Measurements from ENCODE around the gene CAPZB. TPM values are rescaled to one million over a fixed set of nuclear protein-coding genes. Genes with fewer than 3 reads are reported as not detected.

Gene CAPZB
- total RNA-seq, 1 experiment from 2014 or later, result 43.7 TPM

DNA sequence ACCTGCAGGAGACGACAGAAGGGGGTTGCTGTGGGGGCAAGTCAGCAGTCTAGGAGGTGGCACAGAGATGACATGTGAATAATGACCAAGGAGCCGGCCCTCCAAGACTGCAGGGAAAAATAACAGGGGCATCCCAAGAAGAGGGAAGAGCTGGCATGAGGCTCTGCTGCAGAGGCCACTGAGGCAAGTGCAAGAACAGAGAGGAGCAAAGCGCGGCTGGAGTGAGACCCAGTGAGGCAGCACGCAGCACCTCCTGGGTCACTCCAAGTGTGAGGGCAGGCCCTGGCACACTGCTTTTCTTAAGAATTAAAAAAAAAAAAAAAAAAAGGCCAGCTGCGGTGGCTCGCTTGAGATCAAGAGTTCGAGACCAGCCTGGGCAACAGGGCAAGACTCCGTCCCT lies 93.1 kb downstream of the CAPZB start:
- DNase-seq (ENCODE audit: extremely low read depth, low read depth), result no peak

DNA sequence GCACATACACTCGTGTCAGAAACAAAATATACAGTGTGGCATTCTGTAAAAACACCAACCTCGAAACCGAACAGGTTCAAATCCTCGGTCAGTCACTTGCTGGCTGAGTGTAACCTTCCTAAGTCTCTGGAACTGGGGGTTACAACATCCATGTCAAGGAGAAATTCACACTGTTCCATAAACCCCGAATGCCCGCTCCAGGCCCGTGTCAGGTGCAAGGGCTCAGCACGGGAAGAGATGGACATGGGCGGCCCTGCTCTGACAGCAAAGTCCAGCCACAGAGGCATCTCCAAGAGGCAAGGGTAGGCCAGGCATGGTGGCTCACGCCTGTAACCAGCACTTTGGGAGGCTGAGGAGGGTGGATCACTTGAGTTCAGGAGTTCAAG lies 93.8 kb downstream of the CAPZB start:
- DNase-seq (ENCODE audit: extremely low read depth, low read depth), result no peak

DNA sequence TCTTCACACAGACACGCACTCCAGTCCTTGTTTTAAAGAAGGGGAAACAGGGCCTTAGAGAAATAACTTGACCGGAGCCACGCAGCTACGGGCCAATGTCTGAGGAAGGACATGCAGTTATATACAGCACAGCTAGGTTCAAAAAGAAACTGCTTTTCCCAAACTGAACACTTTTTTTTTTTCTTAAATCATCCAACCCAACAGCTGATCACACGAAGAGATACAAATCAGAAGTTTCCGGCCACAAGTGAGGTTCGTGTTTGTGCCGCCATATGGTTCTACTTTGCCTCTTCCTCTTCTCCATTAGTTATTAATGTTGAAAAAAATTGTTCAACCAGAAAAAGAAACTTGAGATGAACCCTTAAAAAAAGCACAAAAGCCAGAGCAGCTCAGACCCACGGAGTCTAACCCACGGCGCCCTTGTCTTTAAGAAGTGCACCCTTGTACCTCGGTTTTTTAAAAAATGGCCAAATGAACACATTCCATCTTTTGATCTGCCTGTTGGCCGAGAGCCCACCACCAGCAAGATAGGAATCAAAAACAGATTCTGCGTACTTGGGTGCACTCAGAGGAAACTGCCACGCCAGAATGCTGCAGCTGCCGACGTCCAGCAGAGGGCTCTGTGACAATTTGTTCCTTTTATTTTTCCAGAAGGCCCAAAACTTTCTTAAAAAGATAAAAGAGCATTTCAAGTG lies 94.3 kb downstream of the CAPZB start:
- peak; percentile 3 for DNase-seq (ENCODE audit: extremely low read depth, low read depth)

DNA sequence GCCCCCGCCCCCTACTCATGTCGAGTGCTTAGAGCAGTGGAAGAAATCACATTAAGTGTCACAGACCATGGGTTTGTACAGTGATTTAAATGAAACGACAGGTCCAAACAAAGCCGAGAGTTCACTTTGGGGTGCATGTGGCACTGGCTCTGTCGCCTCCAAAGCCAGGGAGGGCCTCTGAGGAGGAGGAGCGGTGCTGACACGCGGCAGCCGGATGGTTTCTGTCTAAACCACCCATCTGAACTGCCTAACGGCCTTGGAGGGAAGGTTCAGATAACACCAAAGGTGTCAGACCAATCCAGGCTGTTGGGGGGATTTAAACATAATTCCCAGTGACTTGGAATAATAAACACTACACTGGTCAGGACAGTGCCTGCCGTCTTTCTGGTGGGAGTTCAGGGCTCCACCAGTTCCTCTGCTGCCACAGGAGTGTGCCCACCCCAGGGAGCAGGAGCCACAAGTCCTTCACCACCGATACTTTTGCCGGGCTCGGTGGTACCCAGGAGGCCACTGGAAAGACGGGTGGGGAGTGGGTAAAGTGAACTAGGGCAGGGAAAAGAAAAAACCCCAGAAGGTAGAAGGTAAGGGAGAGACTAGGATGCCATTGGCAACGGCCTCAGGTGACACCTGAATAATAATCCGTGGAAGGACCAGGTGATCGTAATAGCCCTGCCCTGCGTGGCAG lies 95.0 kb downstream of the CAPZB start:
- DNase-seq (ENCODE audit: extremely low read depth, low read depth), result no peak

DNA sequence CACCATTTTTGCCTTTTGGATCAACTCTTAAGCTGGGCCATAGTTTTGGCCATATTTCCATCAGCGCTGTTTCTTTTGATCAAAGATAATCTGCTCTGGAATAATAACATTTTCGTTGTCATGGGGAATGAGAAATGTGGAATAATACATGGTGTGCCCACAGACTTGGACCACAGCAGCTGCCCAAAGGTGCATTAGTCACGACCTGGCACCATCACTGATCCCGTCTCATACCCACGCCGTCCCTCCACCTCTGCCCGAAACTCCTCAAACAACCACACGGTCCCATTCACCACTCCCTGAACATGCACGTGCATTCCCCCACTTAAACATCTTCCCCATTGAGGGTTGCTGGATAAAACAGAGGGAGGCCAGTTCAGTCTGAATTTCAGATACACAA lies 96.4 kb downstream of the CAPZB start:
- no peak for DNase-seq (ENCODE audit: extremely low read depth, low read depth)

DNA sequence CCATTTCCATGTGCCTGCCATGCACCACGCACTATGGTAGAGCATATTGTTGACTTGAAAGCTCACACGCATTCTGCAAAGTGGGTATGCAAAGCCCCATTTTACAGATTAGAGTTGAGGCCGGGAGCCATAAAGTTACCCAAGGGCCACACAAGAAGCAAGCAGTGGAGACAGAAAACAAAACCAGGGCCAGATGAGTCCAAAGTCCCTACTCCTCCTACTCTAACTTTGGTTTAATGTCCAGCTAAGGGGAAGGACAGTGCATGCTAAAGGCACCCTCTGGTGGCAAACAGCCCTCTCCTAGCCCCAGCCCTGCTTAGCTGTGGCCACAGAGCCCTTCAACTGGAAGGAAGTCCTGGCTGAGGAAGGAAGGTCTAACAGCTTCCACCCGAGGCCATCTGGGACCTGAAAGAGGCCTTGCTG lies 98.3 kb downstream of the CAPZB start:
- no peak for DNase-seq (ENCODE audit: extremely low read depth, low read depth)

DNA sequence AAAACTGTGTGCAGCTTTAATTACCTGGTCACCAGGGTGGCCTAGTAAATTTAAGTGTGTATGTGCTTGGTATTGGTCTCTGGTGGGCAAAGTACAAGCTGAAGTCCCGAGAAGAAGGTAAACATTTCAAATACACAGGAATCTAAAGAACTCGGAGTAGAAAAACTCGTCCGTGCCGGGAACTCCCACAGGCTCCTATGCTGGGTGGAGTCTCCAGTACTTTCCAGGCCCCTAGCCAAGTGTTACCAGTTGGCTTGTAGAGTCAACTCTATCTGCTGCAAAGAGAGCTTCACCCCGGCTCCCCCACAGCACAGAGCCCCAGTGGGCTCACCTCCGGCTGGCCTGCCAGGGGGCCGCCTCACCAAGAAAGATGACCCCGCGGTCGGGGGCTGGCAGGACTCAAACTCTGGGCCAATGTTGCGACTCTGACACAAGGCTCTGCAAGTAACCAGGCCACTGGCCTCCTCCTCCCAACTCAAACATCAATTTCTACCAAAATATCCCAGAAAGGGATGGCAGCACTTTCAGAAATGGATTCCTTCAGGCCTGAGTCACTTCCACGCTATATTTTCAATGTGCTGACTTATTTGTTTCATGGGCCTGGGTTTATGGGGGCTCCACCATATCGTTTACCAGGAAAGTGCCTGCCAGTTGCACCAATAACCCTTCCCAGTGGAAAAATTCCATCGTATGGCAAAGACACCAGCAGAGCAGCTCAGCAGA lies 99.3 kb downstream of the CAPZB start:
- no peak for DNase-seq (ENCODE audit: extremely low read depth, low read depth)

DNA sequence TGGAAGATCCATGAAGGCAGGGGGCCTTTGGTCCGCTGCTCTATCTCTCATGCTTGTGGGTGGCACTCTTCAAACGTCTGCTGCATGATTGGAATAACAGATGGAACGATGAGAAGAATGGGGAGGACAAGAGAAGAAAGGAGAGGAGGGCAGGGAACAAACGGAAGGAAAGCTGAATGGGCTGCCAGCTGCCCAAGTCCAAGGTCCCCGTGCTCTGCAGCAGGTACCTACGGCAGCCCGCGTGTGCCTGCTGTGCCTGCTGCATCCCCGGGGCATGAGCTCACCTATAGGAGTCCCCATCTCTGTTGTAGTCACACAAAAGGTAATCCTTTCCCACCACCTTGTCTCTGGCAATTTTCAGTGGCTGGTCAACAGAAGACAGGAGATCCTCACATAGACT lies 100.1 kb downstream of the CAPZB start:
- DNase-seq (ENCODE audit: extremely low read depth, low read depth), result no peak

DNA sequence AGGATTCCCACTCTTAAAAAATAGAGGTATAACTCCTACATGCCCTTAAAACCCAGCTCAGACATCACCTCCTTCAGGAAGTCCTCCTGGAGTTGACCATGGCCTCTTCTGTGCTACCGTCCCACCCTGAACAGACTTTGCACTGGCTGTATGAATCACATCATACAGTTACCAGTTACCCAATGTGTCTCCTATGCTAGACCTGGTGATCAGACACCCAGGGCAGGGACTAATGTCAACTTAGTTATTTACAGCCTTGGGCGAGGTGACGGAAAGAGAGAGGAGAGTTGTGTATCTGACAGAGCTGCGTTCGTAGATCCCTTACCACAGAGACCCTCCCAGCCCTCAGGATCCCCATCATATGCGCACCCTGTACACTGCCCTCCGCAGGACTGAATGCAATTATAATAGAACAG lies 100.6 kb downstream of the CAPZB start:
- DNase-seq (ENCODE audit: extremely low read depth, low read depth), result no peak

DNA sequence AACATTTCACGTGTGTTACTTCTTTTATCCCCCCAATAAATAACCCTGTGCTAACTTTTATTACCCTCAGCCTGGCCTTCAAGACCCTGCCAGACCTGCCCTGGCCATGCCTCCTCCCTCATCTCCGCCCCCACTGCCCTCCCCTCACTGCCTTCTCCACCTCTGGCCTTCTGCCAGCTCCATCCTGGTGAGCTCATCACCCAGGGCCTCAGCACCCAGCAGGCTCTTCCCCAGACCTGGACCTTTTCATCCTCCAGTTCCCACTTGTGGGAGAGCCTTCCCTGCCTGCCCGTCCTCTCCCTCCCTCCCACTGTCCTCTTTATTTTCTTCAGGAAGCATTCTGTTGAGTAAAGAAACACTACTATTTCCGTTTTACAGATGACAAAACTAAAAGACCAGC lies 101.2 kb downstream of the CAPZB start:
- no peak for DNase-seq (ENCODE audit: extremely low read depth, low read depth)

DNA sequence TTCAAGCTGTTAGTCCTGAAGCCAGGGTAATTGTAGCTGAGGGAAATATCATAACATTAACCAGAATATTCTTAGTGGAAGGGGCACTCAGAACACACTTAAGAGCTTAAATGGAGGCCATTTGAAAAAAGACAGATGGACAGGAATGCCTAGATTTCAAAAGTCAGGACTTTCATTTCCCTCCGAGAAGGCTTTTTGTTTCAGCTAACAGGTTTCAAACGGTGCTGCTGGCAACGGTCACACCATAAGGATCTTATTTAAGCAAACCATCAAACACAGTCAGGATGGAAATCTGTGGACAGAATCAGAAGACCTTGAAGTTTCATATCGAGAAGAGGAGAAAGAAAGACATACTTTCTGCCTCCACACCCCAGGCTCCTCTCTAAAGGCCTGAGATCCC lies 103.1 kb downstream of the CAPZB start:
- no peak for DNase-seq (ENCODE audit: extremely low read depth, low read depth)

DNA sequence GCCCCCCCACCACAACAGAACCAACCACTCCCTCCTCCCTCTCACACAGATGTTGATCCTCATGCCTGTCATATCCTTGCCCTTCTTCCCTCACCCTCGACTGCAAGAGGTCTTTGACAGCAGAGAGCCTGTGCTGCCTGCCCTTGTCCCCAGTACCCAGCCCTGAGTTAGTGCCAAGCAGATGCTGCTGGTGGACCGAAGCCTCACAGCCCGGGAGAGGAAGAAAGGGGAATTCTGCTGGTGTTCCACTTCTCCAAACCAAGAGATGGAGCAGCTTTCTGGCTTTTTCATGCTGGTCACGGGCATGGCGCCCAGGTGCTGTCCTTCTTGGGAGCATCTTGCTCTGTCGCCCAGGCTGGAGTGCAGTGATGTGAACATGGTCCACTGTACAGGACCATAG lies 104.1 kb downstream of the CAPZB start:
- DNase-seq (ENCODE audit: extremely low read depth, low read depth), result no peak

DNA sequence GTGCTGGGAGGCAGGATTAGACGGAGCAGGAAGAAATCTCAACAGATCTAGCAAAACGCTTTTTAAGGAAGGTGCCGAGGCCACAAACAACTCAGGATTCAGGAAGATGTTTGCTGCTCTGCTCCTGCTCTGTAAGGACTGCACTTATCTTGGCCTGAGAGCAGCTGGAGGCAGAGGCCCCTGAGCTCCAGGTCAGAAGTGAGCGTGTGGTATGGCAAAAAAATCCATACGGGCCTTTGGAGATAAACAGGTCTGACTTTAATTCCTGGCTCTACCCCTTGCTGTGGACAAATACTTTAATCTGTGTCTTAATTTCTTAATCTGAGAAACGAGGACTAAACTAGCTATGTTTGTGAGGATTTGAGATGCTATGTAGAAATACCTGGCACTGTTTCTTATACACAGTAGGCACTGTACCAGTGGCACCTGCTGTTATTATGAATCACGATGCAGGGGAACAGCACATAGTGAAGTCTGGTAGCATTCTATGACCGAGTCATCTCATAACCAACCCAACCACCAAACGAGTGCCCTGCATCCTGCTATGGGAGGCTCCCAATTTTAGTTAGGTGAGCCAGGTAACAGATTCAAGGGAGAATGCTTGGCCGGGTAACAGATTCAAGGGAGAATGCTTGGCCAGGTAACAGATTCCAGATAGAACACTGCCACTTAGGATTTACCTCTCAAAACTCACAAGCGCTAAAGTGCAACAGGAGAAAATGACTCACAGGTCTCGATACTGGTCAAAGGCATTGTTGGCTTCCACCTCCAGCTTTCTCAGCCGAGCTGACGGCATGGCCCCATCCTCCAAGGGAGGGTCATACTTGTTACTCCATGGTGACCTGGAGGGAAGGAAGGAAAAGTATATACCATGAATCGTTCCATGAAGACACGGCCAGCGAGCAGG lies 107.3 kb downstream of the CAPZB start:
- DNase-seq (ENCODE audit: extremely low read depth, low read depth), result no peak

DNA sequence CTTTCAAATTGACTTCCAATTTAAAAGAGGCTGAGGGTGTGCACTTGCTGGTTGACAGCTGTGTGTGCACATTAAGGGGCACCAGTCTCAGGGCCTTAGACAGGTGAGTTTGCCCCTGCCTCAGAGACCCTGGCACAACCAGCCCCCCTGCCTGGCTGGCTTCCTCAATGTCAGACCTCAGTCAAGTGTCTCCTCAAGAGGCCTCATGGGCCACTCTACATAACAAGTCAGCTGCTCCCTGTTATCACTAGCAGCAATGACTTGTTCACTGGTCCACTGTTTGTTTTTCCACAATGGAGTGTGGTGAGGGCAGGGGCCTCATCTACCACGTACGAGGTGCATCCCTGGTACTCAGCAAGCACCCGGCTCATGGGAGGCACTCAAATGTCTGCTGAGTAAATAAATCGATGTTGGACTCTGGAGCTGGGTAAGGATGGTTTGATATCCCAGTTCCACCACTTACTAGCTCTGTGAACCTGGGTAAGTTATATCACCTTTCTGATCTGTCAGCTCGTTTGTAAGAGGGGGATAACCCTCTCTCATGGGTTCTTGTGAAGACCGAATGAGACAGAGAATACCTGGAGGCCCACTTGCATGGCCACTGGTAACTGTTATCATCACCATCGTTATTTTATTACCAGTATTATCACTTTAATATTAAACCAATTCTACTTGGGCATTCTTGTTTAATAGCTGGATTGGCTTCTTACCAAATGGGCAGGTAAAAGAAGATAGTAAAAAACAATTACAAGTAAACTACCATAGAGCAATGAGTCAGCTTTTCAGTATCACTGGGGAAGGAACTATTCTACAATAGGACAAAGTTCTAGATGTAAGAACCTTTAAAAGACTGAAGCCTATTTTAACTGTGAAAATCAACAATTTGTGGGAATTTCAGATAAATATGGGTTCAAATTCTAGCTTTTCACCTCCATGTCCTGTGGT lies 108.6 kb downstream of the CAPZB start:
- DNase-seq (ENCODE audit: extremely low read depth, low read depth), result no peak

DNA sequence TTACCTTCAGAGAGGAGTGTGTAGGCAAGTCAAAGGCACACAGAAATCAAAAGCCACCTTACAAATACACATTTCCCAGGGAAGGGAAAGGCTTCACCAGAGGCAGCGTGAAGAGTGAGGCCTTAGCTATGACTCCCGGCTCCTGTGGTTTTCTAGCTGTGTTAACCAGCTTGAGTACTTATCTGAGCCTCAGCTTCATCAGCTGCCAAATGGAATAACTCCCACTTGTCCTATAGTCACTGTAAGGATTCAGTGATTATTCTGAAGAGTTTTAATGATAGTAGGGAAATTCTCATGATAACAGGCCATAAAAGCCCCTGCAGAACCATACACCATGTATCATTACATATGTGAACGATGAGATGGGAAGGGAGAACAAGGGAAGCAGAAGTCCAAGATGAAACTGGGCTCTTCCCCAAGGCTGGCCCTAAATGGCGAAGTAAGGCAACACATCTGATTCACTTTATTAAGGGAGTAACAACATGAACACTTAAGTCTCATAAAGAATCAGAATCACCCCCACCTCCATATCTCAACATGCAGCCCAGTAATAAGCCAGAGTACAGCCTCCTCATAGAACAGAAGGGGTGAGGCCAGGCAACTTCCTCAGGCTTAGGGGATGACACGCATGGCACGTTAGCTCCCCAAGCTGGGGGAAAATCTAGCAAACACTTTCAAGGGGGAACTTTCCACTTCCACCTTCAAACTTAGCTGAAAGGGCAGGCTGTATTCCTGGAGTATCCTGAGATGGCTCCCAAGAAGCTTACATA lies 109.5 kb downstream of the CAPZB start:
- no peak for DNase-seq (ENCODE audit: extremely low read depth, low read depth)

DNA sequence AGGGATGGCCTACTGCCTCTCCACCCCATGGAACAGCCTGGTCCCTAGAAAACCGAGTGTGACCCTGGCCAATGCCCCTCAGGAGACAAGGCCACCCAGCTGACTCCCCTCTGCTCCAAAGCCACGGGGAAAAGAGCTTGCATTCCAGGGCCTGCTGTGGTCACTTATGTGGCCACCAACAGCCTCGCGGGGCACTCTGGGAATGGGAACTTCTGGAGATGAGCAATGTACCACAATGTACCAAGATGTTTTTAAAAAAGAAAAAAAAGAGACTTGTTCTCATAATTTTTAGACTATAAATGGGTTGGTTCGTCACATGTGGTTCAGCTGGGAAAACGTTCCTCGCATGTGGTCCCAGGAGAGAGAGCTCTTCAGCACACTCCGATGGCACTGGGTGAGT lies 110.4 kb downstream of the CAPZB start:
- DNase-seq (ENCODE audit: extremely low read depth, low read depth), result no peak

DNA sequence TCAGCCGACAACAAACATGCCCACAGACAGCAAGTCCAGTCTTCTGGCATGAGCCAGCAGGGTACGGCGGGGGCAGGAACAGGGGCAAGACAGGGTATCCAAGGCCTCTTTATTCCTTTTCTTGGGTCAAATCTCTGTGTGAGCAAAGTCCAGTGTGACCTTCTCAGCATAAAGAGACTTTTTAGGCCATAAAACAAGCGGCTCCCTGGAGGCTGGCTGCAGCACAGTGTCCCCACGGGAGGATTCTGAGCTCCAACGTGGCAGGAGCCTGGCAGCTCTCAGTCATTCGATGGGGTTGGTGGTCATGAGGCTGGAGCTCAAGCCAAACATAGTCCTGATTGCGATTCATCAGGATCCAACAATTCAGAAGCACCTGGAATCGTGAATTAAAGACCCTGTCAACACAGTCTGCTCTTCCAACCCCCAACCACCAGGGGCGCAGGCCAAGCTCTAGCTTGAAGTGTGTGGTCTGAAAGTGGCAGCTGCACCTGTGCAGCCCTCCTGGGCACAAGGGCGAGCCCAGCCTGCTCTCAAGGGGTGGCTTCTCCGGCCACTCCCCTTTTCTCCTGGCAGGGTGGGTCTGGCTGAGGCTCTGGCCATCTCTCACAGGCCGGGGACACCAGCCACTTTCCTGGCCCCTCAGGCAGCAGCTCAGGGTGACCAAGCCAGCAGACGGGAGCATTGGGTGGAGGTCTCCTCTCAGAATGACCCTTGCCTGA lies 111.1 kb downstream of the CAPZB start:
- DNase-seq (ENCODE audit: extremely low read depth, low read depth), result no peak

All from NCI-H460 (cell line).